Activated CD8-positive, alpha-beta memory T cell treated with anti-CD3 and anti-CD28 coated beads, Interleukin-2, amount 10 ng/mL, durations not matched to agents 7 days and 5 days (primary cell): Measurements from ENCODE around the gene OGFOD1. TPM values are rescaled to one million over a fixed set of nuclear protein-coding genes. Genes with fewer than 3 reads are reported as not detected.
"Not testable (repeated sequence)": the region's sequence is repeated elsewhere in the genome, so short reads cannot be mapped to it uniquely, and the experiment has no call there.

Source experiments
- ATAC-seq: fragments of 150-1000 bp; cut with Tn5 transposase; one replicate; pipeline ENCODE4 v1.10.0; 2021; ENCODE audit warnings: moderate library complexity
- CTCF ChIA-PET: fragments of 350-600 bp; sonication (Branson Sonifier 250); formaldehyde crosslinking; loops from one replicate; lab custom pipeline; 2021; ENCODE audit warnings: antibody characterized with exemption; lab: Charles Lee
- DNase-seq: peaks from one replicate; pipeline ENCODE4 v3.0.0-alpha.2; 2020
- H3K27ac Mint-ChIP-seq: one replicate; pipeline ENCODE4 v1.8.0; 2021; ENCODE audit warnings: mild to moderate bottlenecking, mixed read lengths
- H3K27me3 Mint-ChIP-seq: one replicate; pipeline ENCODE4 v1.8.0; 2021; ENCODE audit warnings: mixed read lengths
- H3K36me3 Mint-ChIP-seq: one replicate; pipeline ENCODE4 v1.8.0; 2021; ENCODE audit warnings: mild to moderate bottlenecking, mixed read lengths
- H3K4me1 Mint-ChIP-seq: one replicate; pipeline ENCODE4 v1.8.0; 2021; ENCODE audit warnings: mixed read lengths
- H3K4me3 Mint-ChIP-seq: one replicate; pipeline ENCODE4 v1.8.0; 2021; ENCODE audit warnings: mild to moderate bottlenecking, moderate library complexity, mixed read lengths
- H3K9me3 Mint-ChIP-seq: one replicate; pipeline ENCODE4 v1.8.0; 2022; ENCODE audit warnings: low read depth, mixed read lengths
- total RNA-seq, 2 experiments: library from RNA; stranded (reverse); gene quantifications; one replicate each; pipeline ENCODE4 v1.2.3, GENCODE V29; 2021

Gene OGFOD1
- total RNA-seq, 2 experiments from 2014 or later, result 41.9 to 63.1 TPM

DNA sequence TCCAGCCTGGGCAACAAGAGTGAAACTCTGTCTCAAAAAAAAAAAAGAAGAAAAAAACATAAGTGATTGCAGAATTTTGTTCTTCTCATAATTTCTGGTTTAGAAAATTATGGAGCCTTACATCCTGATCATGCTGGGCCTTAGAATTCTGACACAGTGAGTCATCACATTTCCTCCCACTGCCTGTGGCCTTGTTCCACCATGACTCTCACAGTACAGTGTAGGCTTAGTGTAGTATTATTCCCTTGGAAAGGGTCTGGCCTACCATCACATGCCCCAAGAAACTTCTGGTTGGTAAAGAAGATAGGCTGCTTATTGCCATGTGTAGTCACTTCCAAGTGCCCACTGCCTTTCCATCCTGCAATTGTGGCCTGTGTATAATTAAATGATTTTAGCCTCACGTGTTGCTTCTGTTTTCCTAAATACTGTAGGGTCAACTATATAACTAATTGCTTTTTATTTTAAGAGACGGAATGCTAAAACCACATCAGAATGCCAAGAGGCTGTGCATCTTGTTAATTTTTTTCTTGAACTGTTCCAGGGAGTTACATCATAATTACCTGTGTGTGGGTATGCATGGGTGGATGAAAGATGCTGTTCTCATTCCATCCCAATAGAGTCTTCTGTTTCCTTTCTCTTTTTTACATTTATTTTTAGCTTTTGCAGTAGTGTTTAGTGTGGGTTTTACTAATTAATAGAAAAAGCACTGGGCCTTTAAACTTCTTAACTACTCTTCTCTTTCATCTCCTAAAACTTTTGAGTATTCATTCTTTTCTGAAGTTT, 25.9 kb downstream of the OGFOD1 start:
- no peak for DNase-seq
- ATAC-seq, result no peak
- Mint-ChIP-seq H3K27me3 (no peaks in the 10 kb centered on the region), H3K4me3 (no peak overlapping the region), H3K4me1 (peaks cover 13% of the 10 kb centered on the region), H3K27ac (peak overlapping the region; percentile 11), H3K36me3 (peaks cover 47% of the 10 kb centered on the region), H3K9me3 (no peaks in the 10 kb centered on the region)
- CTCF ChIA-PET, result no interaction called here

GRCh38 chr16:56478281-56479049, 27.1 kb downstream of the OGFOD1 start:
- Mint-ChIP-seq H3K4me1 (peaks cover 13% of the 10 kb centered on the region), H3K27me3 (no peaks in the 10 kb centered on the region), H3K9me3 (no peaks in the 10 kb centered on the region), H3K36me3 (peaks cover 41% of the 10 kb centered on the region), H3K4me3 (no peak overlapping the region), H3K27ac (no peak overlapping the region)
- CTCF ChIA-PET, result interaction anchor here (1.5 kb wide), 1 partner anchor 13 kb away, joined by 3 read pairs; no protein-coding TSS in a partner anchor
- ATAC-seq (no peak), DNase-seq (no peak)

- ATAC-seq (no peak), DNase-seq (no peak)
- Mint-ChIP-seq H3K9me3 (no peaks in the 10 kb centered on the region), H3K4me1 (peaks cover 13% of the 10 kb centered on the region), H3K27me3 (no peaks in the 10 kb centered on the region), H3K27ac (no peak overlapping the region), H3K4me3 (no peak overlapping the region), H3K36me3 (peaks cover 40% of the 10 kb centered on the region)
- CTCF ChIA-PET, result interaction anchor here (1.5 kb wide), 1 partner anchor 14 kb away, joined by 3 read pairs; no protein-coding TSS in a partner anchor
These were observed 28.1 kb downstream of the OGFOD1 start for GRCh38 chr16:56479469-56479868.

GRCh38 chr16:56480776-56481467, 29.6 kb downstream of the OGFOD1 start:
- Mint-ChIP-seq H3K27me3 (no peaks in the 10 kb centered on the region), H3K4me1 (peaks cover 13% of the 10 kb centered on the region), H3K9me3 (no peaks in the 10 kb centered on the region), H3K4me3 (no peak overlapping the region), H3K36me3 (peaks cover 26% of the 10 kb centered on the region), H3K27ac (no peak overlapping the region)
- DNase-seq (no peak), ATAC-seq (no peak)
- CTCF ChIA-PET, result no interaction called here

DNA sequence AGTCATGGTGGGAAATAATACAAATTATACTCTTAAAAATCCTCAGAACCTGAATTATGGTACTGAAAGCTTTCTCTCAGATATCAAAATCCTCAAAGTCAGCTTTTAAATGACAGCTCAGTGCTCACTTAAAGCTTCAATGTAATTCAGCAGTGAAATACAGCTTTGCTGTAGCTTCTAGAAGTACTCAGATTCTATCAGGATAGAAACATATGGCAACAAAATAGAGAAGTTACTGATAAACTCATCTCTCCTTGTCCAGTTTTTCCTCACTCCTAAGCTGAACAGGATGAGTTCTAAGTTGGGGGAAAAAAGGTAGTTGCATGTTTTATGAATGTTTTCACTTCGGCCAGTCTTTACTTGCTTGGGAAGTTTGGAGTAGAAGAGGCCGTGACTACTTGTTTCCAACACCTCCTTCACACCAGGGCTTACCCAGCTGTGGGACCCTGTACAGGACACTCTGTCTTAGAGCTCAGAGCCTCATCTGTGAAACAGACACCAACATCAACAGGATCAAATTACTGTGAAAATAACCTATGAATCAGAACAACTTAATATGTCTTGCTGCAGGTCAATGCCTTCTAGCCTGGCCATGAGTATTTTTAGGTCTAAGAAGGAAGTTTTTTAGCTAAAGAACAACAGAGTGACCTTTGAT, 30.2 kb downstream of the OGFOD1 start:
- CTCF ChIA-PET, result no interaction called here
- H3K36me3 Mint-ChIP-seq, result peaks cover 23% of the 10 kb centered on the region
- no peaks in the 10 kb centered on the region for H3K27me3 Mint-ChIP-seq
- no peak for ATAC-seq
- peaks cover 11% of the 10 kb centered on the region for H3K4me1 Mint-ChIP-seq
- H3K27ac Mint-ChIP-seq, result no peak overlapping the region
- no peak overlapping the region for H3K4me3 Mint-ChIP-seq
- no peaks in the 10 kb centered on the region for H3K9me3 Mint-ChIP-seq
- DNase-seq, result no peak

DNA sequence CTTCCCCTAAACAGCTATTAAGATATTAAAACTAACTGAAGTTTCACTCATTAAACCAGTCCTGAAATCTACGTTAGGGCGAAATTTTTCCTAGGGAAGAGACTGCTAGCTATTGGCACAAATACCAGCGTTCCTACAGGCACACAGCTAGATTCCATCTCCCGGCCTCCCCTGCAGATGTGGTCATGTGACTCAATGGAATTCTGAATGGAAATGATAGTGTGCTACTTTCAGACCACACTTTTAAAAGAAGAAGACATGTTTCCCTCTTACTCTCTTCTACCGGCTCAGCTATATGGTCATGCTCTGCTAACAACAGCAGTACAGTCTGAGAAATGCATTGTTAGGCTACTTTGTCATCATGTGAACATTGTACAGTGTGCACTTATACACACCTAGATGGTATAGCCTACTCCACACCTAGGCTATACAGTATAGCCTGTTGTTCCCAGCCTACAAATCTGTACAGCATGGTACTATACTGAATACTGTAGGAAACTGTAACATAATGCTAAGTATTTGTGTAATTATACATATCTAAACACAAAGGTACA, 31.4 kb downstream of the OGFOD1 start:
- Mint-ChIP-seq H3K9me3 (no peaks in the 10 kb centered on the region), H3K27ac (no peak overlapping the region), H3K36me3 (peaks cover 13% of the 10 kb centered on the region), H3K27me3 (no peaks in the 10 kb centered on the region), H3K4me3 (no peak overlapping the region), H3K4me1 (peaks cover 3% of the 10 kb centered on the region)
- no peak for DNase-seq
- no peak for ATAC-seq
- CTCF ChIA-PET, result no interaction called here

GRCh38 chr16:56483394-56483793, 32.0 kb downstream of the OGFOD1 start:
- Mint-ChIP-seq H3K27ac (no peak overlapping the region), H3K4me1 (peaks cover under 1% of the 10 kb centered on the region), H3K36me3 (peaks cover 12% of the 10 kb centered on the region), H3K9me3 (no peaks in the 10 kb centered on the region), H3K4me3 (no peak overlapping the region), H3K27me3 (no peaks in the 10 kb centered on the region)
- CTCF ChIA-PET, result no interaction called here
- ATAC-seq (no peak), DNase-seq (no peak)

- no peak for ATAC-seq
- no peak for DNase-seq
- no peaks in the 10 kb centered on the region for H3K4me1 Mint-ChIP-seq
- H3K36me3 Mint-ChIP-seq, result peaks cover 2% of the 10 kb centered on the region
- H3K27ac Mint-ChIP-seq, result no peak overlapping the region
- H3K9me3 Mint-ChIP-seq, result no peaks in the 10 kb centered on the region
- H3K27me3 Mint-ChIP-seq, result no peaks in the 10 kb centered on the region
- CTCF ChIA-PET, result no interaction called here
- no peak overlapping the region for H3K4me3 Mint-ChIP-seq
These were observed 36.7 kb downstream of the OGFOD1 start for GRCh38 chr16:56488035-56488434.

GRCh38 chr16:56488868-56489267, 37.5 kb downstream of the OGFOD1 start:
- not testable (repeated sequence) for H3K27me3 Mint-ChIP-seq, DNase-seq, H3K27ac Mint-ChIP-seq

DNA sequence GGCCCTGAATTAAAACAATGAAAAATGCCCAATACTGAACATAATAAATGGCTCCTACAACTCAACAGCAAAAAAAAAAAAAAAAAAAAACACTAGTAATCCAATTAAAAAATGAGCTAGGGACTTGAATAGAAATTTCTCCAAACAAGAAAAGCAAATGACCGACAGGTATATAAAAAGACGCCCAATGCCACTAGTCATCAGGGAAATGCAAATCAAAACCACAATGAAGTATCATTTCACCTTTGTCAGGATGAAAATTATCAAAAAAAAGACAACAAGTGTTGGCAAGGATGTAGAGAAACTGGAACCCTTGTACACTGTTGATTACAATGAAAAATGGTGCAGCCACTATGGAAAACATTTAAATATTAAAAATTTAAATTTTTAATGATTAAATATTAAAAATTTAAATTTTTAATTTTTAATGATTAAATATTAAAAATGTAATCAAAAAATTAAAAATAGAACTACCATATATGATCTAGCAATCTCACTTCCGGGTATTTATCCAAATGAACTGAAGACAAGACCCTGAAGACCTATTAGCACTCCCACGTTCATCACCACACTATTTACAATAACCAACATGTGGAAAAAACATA, 40.4 kb downstream of the OGFOD1 start:
- Mint-ChIP-seq H3K4me3 (no peak overlapping the region), H3K4me1 (no peaks in the 10 kb centered on the region), H3K27me3 (no peaks in the 10 kb centered on the region), H3K9me3 (no peaks in the 10 kb centered on the region), H3K27ac (no peak overlapping the region), H3K36me3 (no peaks in the 10 kb centered on the region)
- ATAC-seq (no peak), DNase-seq (no peak)
- CTCF ChIA-PET, result interaction anchor here (0.9 kb wide), 1 partner anchor 210 kb away, joined by 6 read pairs; no protein-coding TSS in a partner anchor

More at GRCh38 chr16:56488868-56489267, 37.5 kb downstream of the OGFOD1 start:
- H3K4me3 Mint-ChIP-seq, H3K36me3 Mint-ChIP-seq, H3K4me1 Mint-ChIP-seq, H3K9me3 Mint-ChIP-seq, CTCF ChIA-PET, ATAC-seq: not testable (repeated sequence)

DNA sequence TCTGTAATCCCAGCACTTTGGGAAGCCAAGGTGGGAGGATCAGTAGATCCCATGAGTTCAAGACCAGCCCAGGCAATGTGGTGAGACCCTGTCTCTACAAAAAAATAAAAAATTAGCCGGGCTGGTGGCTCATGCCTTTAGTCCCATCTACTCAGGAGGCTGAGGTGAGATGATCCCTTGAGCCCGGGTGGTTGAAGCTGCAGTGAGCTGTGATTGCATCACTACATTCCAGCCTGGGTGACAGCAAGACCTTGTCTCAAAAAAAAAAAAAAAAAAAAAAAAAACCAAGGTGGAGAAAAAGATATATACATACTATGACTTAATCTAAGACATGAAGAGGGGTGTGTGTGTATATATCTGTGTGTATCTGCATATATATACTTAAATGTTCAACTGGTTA, 41.8 kb downstream of the OGFOD1 start:
- no peak overlapping the region for H3K4me3 Mint-ChIP-seq
- CTCF ChIA-PET, result no interaction called here
- ATAC-seq (no peak), DNase-seq (no peak)
- H3K36me3 Mint-ChIP-seq, result no peaks in the 10 kb centered on the region
- no peaks in the 10 kb centered on the region for H3K9me3 Mint-ChIP-seq
- H3K27ac Mint-ChIP-seq, result no peak overlapping the region
- H3K4me1 Mint-ChIP-seq, result no peaks in the 10 kb centered on the region
- H3K27me3 Mint-ChIP-seq, result no peaks in the 10 kb centered on the region

DNA sequence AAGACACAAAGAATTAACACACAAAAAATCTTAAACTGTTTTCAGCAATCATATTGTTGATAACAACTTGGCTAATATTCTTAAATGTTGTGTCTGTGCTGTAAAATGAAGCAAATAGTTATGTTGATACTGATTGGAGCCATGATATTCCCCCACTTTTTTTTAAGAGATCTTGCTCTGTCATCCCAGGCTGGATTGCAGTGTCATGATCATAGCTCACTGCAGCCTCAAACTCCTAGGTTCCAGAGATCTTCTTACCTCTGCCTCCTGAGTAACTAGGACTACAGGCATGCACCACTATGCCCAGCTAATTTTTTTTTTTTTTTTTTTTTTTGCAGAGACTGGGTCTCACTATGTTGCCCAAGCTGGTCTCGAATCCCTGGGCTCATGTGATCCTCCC, 42.5 kb downstream of the OGFOD1 start:
- Mint-ChIP-seq H3K4me1 (no peaks in the 10 kb centered on the region), H3K27ac (no peak overlapping the region), H3K4me3 (no peak overlapping the region), H3K27me3 (no peaks in the 10 kb centered on the region), H3K36me3 (peaks cover 2% of the 10 kb centered on the region), H3K9me3 (no peaks in the 10 kb centered on the region)
- CTCF ChIA-PET, result no interaction called here
- DNase-seq (no peak), ATAC-seq (no peak)
